Measurements from ENCODE around the gene KRTAP16-1. TPM values are rescaled to one million over a fixed set of nuclear protein-coding genes. Genes with fewer than 3 reads are reported as not detected.
A peak's percentile ranks its signal among the peaks of the same experiment; 100 is the strongest.
"Not testable (repeated sequence)": the region's sequence is repeated elsewhere in the genome, so short reads cannot be mapped to it uniquely, and the experiment has no call there.

The KRTAP16-1 gene
- total RNA-seq, 1 experiment from 2014 or later: not detected

DNA sequence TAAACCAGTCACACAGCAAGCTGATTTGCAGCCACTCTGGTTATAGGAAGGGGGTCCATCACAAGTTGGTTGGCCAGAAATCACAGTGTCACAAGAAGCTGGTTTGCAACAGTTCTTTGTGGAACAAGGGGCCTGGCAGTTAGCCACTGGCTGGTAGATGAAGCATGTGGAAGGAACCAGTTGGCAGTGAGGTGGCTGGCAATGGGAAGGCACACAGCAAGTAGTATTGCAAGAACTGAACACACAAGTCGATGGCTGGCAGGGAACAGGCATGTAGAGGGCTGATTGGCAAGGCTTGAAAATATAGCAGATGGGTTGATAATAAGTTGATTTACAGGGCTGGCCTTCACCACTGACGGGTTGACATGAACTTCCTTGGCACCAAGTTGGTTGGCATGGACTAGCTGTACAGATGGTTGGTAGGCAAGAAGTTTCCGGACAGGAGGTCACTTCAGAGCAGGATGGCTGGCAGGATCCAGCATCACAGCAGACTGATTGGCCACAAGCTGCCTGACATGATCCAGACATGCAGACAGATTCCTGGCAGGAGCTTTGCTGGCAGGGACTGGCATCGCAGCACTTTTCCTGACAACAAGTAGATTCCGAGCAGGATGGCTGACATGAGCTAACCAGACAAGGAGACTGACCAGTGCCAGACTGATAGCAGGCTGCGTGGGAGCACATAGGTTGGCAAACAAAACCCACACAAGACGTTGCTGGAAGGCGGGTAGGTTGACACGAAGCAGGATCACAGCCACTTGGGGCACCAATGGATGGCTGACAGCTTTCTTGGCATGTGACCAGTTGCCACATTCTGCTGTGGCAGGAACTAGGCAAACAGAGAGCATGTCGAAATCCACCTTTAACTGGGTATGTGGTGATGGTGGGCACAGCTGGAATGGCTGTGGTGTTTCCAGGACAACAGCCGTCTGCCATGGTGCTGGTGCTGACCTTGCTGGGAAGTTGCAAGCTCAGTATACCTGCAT lies 6.9 kb downstream of the KRTAP16-1 start, which contains the start of gene KRTAP29-1:
TSS of gene KRTAP29-1 (minus strand) at position 936 of the 986 bp plus-strand sequence. CDS start at position 936, 0 bp downstream.
- Histone ChIP-seq H3K9me3 (replicated peaks) (no peaks in the 10 kb centered on the region), H3K27ac (no peak within 1 kb of the TSS), H3K4me3 (no peak within 1 kb of the TSS), H3K4me1 (replicated peaks) (0 out of 2 replicates have a peak, but pooled peaks cover 3% of the 10 kb centered on the region), H3K27me3 (replicated peaks) (no peaks in the 10 kb centered on the region), H3K36me3 (no peaks in the 10 kb centered on the region)
- DNase-seq (ENCODE audit: low read depth in 1 of 2, low spot score in 2 of 2): no peak

DNA sequence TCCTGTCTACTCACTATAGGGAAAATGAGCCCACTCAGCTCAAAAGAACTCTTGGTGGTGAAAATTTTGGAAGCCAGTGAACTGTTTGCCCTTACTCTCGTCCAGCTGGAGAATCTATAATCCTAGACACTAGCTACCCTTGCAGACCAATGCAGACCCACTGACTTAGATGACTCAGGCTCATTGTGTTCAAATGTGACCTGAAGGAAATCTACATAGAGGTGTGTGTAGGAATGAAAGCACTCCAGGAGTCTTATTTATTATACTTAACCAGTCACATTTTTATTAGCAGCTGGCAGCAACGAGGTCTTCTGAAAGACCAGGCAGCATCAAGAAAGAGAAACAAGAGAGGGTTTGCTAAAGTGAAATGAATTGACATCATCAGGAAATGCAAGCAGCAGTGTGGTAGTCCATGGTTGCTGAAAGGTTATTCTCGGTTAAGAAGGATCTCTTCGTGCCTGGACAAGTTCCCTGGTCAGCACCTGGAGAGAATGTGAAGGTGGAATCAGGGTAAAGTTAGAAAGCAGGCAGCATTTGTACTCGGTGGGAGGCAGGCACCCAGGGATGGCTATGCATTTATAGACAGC lies 7.8 kb downstream of the KRTAP16-1 start:
- Histone ChIP-seq H3K27me3 (replicated peaks) (no peaks in the 10 kb centered on the region), H3K9me3 (replicated peaks) (no peaks in the 10 kb centered on the region), H3K4me3 (no peak overlapping the region), H3K36me3 (no peaks in the 10 kb centered on the region), H3K4me1 (replicated peaks) (no peaks in the 10 kb centered on the region), H3K27ac (no peak overlapping the region)
- no peak for DNase-seq (ENCODE audit: low read depth in 1 of 2, low spot score in 2 of 2)

DNA sequence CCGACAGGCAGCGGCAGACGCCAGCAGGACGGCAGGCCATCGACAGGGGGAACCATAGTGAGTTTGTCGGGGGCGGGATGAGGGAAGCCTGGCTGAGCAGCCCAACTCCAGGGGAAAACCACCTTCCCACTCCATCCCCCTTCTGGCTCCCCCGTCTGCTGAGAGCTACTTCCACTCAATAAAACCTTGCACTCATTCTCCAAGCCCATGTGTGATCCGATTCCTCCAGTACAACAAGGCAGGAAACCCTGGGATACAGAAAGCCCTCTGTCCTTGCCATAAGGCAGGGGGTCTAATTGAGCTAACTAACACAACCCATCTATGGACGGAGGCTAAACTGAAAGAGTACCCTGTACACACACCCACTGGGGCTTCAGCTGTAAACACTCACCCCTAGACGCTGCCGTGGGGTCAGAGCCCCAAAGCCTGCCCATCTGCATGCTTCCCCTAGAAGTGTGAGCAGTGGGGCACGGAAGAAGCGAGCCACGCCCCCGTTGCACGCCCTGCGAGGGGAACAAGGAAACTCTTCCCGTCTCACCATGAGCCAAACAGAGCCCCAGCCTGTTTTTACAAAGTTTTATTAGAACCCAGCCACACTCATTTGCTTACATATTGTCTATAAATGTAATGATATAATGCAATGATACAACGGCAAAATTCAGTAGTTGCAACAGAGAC lies 10.5 kb downstream of the KRTAP16-1 start:
- Histone ChIP-seq H3K27me3 (replicated peaks) (no peaks in the 10 kb centered on the region), H3K4me1 (replicated peaks) (no peaks in the 10 kb centered on the region)

DNA sequence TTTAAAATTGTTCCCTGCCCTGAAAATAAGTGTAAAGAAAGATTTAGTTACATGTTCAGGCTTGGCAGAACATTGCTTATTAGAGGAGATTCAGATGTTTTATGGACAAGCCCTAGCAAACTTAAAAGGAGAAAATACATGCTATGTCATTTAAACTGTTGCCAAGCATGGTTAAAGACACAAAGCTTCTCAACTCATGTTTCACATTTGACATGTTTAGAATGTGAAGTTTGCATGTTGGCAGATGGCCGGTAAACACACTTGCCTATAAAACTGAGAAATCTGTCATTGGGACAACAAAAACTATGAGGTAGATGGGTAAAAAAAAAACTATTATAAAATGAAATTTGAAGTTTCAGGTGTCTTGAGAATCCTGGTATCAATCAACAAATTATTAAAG lies 12.3 kb downstream of the KRTAP16-1 start:
- Histone ChIP-seq H3K9me3 (replicated peaks) (no peaks in the 10 kb centered on the region), H3K4me3 (no peak overlapping the region), H3K36me3 (no peaks in the 10 kb centered on the region), H3K27ac (no peak overlapping the region), H3K27me3 (replicated peaks) (no peaks in the 10 kb centered on the region), H3K4me1 (replicated peaks) (no peaks in the 10 kb centered on the region)
- DNase-seq (ENCODE audit: low read depth in 1 of 2, low spot score in 2 of 2): no peak

More for the DNA sequence above, 10.5 kb downstream of the KRTAP16-1 start:
- no peak overlapping the region for H3K27ac ChIP-seq
- no peaks in the 10 kb centered on the region for H3K9me3 ChIP-seq (replicated peaks)
- no peak overlapping the region for H3K4me3 ChIP-seq
- DNase-seq (ENCODE audit: low read depth in 1 of 2, low spot score in 2 of 2): no peak
- H3K36me3 ChIP-seq: no peaks in the 10 kb centered on the region

DNA sequence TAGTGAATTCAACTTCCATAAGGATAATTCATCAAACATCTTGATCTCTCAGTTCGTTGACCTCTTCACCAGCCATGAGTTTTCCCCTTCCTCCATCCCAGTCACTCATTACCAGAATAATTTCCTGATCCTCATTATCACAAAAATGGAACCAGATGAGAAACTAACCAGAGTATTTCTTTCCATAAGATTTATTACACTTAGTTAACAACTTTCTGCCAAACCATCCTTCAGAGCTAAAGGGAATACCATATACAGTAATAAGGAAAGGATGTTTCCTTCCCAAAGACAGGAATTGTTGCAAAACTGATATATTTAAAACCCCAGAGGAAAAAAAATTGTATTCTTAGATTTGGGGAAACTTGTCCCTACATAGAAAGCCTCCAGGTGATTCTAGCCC lies 15.1 kb downstream of the KRTAP16-1 start:
- Histone ChIP-seq H3K27me3 (replicated peaks) (no peaks in the 10 kb centered on the region), H3K4me3 (no peak overlapping the region), H3K36me3 (no peaks in the 10 kb centered on the region), H3K9me3 (replicated peaks) (no peaks in the 10 kb centered on the region), H3K27ac (no peak overlapping the region), H3K4me1 (replicated peaks) (no peaks in the 10 kb centered on the region)
- no peak for DNase-seq (ENCODE audit: low read depth in 1 of 2, low spot score in 2 of 2)

DNA sequence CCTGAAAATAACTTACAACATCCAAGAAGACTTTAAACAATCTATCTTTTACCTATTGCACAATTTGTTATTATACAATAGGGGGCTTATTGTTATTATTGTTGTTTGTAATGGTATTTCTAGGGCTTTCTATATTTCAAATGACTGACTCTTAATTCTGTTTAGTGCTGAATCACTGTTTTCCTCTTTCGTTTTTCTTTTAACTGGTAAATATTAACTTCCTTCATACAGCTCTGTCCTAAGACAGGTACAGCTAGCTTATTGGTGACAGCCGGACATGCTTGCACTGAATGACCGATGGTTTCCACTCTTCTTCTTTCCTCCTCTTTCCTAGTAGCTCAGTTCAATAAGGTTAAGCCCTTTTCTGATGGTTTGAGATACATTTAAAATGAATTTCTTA lies 22.1 kb downstream of the KRTAP16-1 start:
- no peak overlapping the region for H3K27ac ChIP-seq
- peaks cover 28% of the 10 kb centered on the region for H3K4me1 ChIP-seq (replicated peaks)
- no peaks in the 10 kb centered on the region for H3K27me3 ChIP-seq (replicated peaks)
- DNase-seq (ENCODE audit: low read depth in 1 of 2, low spot score in 2 of 2): no peak
- no peaks in the 10 kb centered on the region for H3K9me3 ChIP-seq (replicated peaks)
- H3K36me3 ChIP-seq: no peaks in the 10 kb centered on the region
- no peak overlapping the region for H3K4me3 ChIP-seq

DNA sequence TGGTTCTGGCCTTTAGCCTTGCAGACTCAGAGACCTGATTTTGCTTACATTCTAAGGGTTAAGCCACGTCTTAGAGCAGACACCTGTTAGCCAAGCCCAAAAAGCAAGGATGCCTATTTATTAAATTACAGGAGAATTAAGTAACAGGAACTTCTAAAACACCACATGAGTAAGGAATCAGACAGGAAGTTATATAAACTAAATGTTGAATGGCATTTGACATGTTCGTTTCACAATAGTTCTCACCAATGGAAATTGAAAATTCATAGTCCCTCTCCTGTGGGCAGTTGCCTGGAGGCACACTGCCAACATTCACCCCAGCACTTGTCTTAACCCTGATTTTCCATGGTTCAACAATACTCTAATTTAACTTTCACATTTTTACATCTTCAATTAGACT lies 24.6 kb downstream of the KRTAP16-1 start:
- H3K9me3 ChIP-seq (replicated peaks): no peaks in the 10 kb centered on the region
- peak overlapping the region; percentile 57 for H3K27ac ChIP-seq
- H3K4me1 ChIP-seq (replicated peaks): peaks cover 28% of the 10 kb centered on the region
- no peaks in the 10 kb centered on the region for H3K27me3 ChIP-seq (replicated peaks)
- H3K36me3 ChIP-seq: no peaks in the 10 kb centered on the region
- DNase-seq (ENCODE audit: low read depth in 1 of 2, low spot score in 2 of 2): no peak
- H3K4me3 ChIP-seq: no peak overlapping the region

DNA sequence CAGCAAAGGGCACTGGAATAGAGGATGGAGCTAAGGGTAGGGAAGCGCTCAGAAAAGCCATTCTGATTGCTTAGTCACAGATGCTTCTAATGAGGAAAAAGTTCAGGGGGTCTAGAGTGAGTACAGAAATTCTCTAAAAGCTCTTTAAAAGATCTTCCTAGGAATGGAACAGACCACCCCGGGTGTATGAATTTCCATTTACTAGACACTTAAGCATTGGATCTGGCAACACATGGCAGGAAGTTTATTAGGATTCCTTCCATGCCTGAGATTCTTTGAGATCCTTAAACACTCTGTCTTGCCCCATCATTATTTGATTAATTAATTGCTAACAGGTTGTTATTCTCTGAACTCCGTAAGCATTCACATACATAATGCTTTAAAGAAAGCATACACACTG lies 25.1 kb downstream of the KRTAP16-1 start:
- Histone ChIP-seq H3K9me3 (replicated peaks) (no peaks in the 10 kb centered on the region), H3K27ac (peak overlapping the region; percentile 57)
- peak; percentile 51 to 85 for DNase-seq (ENCODE audit: low read depth in 1 of 2, low spot score in 2 of 2)

DNA sequence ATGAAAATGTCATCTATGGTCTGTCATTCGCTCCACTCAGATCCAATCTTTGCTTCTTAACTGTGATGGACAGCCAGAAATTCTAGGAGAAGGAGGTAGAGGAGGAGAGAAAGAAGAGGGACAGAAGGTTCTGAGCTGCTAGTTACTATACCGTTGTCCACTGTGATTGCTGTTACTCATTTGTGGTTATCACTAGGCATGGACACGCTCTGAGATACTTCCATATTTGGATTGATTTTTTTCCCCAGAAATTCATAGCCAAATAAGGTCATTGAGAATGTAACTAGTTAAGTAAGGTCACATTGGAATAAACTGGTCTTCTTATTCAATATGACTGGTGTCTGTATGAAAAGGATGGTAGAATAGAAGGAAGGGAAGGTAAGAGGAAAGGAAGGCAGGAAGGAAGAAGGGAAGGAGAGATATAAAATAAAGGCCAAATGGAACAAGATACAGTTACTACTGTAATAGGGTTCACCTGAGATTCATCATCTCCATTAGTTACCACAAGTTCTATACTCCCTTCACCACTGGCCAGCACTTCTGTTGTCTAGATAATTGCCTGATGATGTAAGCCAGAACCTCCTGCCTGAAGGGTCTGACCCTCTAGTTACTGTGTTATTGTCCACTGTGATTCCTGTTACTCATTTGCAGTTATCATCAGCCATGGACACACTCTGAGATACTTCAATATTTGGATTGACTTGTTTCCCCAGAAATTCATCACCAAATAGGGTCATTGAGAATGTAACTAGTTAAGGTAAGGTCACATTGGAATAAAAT lies 30.7 kb downstream of the KRTAP16-1 start:
- no peak for DNase-seq (ENCODE audit: low read depth in 1 of 2, low spot score in 2 of 2)
- H3K4me1 ChIP-seq (replicated peaks): peaks cover 15% of the 10 kb centered on the region
- no peaks in the 10 kb centered on the region for H3K36me3 ChIP-seq
- no peaks in the 10 kb centered on the region for H3K9me3 ChIP-seq (replicated peaks)
- no peak overlapping the region for H3K27ac ChIP-seq
- H3K4me3 ChIP-seq: no peak overlapping the region
- no peaks in the 10 kb centered on the region for H3K27me3 ChIP-seq (replicated peaks)

More for the DNA sequence above, 25.1 kb downstream of the KRTAP16-1 start:
- peaks cover 28% of the 10 kb centered on the region for H3K4me1 ChIP-seq (replicated peaks)
- H3K27me3 ChIP-seq (replicated peaks): no peaks in the 10 kb centered on the region
- no peak overlapping the region for H3K4me3 ChIP-seq
- no peaks in the 10 kb centered on the region for H3K36me3 ChIP-seq

DNA sequence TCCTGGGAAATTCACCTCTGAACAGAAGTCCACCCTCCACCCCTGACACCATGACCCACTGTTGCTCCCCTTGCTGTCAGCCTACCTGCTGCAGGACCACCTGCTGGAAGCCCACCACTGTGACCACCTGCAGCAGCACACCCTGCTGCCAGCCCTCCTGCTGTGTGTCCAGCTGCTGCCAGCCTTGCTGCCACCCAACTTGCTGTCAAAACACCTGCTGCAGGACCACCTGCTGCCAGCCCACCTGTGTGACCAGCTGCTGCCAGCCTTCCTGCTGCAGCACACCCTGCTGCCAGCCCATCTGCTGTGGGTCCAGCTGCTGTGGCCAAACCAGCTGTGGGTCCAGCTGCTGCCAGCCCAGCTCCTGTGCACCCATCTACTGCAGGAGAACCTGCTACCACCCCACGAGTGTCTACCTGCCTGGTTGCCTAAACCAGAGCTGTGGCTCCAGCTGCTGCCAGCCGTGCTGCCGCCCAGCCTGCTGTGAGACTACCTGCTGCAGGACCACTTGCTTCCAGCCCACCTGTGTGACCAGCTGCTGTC lies 33.4 kb downstream of the KRTAP16-1 start, which contains the start of gene KRTAP9-7:
TSS of gene KRTAP9-7 (plus strand) at position 51 of the 543 bp plus-strand sequence. CDS start at position 51, 0 bp downstream.
- not testable (repeated sequence) for H3K9me3 ChIP-seq (replicated peaks); H3K27ac ChIP-seq; H3K27me3 ChIP-seq (replicated peaks); DNase-seq (ENCODE audit: low read depth in 1 of 2, low spot score in 2 of 2); H3K4me1 ChIP-seq (replicated peaks); H3K36me3 ChIP-seq; H3K4me3 ChIP-seq

DNA sequence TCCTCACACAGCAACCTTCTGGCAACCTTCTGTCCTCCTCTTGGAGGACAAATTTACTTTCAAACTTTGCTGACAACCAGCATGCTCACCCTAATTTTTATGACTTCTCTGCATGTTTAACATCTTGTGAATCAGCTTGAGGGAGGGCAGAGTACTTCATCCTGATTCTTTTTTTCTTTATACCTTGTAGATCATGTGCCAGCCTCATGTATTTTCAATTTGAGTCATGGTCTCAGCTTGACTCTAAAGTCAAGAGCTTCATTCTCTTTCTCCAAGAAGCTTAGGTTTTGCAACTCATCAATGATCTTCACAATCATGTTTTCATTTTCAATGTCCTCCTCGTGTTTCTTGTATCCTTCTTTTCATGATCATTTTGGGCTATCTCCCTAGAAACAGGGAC lies 37.3 kb downstream of the KRTAP16-1 start:
- Histone ChIP-seq H3K27ac (no peak overlapping the region), H3K9me3 (replicated peaks) (no peaks in the 10 kb centered on the region), H3K4me3 (no peak overlapping the region), H3K4me1 (replicated peaks) (no peaks in the 10 kb centered on the region), H3K27me3 (replicated peaks) (no peaks in the 10 kb centered on the region), H3K36me3 (no peaks in the 10 kb centered on the region)
- DNase-seq (ENCODE audit: low read depth in 1 of 2, low spot score in 2 of 2): no peak

DNA sequence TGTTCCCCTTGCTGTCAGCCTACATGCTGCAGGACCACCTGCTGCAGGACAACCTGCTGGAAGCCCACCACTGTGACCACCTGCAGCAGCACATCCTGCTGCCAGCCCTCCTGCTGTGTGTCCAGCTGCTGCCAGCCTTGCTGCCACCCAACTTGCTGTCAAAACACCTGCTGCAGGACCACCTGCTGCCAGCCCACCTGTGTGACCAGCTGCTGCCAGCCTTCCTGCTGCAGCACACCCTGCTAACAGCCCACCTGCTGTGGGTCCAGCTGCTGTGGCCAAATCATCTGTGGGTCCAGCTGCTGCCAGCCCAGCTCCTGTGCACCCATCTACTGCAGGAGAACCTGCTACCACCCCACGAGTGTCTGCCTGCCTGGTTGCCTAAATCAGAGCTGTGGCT lies 37.8 kb downstream of the KRTAP16-1 start:
- H3K4me1 ChIP-seq (replicated peaks); H3K4me3 ChIP-seq; H3K36me3 ChIP-seq; H3K27me3 ChIP-seq (replicated peaks); DNase-seq (ENCODE audit: low read depth in 1 of 2, low spot score in 2 of 2); H3K9me3 ChIP-seq (replicated peaks); H3K27ac ChIP-seq: not testable (repeated sequence)

DNA sequence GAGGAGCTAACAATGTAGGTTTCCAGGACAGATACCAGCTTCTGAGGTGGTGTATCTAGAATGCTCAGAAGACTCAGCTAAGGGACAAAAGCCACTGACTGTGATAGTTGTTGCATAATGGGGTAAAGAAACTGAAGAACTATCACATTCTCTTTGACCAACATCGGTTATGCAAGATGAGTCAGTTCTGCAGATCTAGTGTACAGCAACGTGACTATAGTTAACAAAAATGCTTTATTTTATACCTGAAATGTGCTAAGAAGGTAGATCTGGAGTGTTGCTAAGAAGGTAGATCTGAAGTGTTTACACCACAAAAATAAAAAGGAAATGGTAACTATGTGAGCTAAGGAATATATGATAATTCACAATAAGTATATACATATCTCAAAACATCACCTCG lies 41.4 kb downstream of the KRTAP16-1 start:
- no peaks in the 10 kb centered on the region for H3K4me1 ChIP-seq (replicated peaks)
- H3K36me3 ChIP-seq: no peaks in the 10 kb centered on the region
- DNase-seq (ENCODE audit: low read depth in 1 of 2, low spot score in 2 of 2): no peak
- H3K9me3 ChIP-seq (replicated peaks): no peaks in the 10 kb centered on the region
- no peak overlapping the region for H3K4me3 ChIP-seq
- no peaks in the 10 kb centered on the region for H3K27me3 ChIP-seq (replicated peaks)
- H3K27ac ChIP-seq: no peak overlapping the region

Measured in SJSA1 (cell line).